GM23338 (cell line): ENCODE data around the gene OR4L1. TPM values are rescaled to one million over a fixed set of nuclear protein-coding genes. Genes with fewer than 3 reads are reported as not detected.

Source experiments
- ATAC-seq: fragments of 200-7000 bp; cut with Tn5 transposase; 3 replicates; pipeline ENCODE4 v1.9.1; 2020
- DNase-seq: peaks from one replicate; pipeline ENCODE4 v3.0.0-alpha.2; 2015; ENCODE audit warnings: low spot score
- H2AFZ ChIP-seq: fragments of 200-600 bp; sonication (generic); 2 replicates; pipeline ENCODE4 v1.8.0; 2016; ENCODE audit warnings: antibody characterized with exemption, mild to moderate bottlenecking, moderate library complexity
- H3F3A ChIP-seq: fragments of 200-600 bp; sonication (generic); replicated peaks from 2 replicates; pipeline ENCODE4 v1.8.0; 2017; ENCODE audit warnings: antibody characterized with exemption, mixed run types, low read depth
- H3K27ac ChIP-seq: fragments of 200-600 bp; sonication (generic); 2 replicates; pipeline ENCODE4 v1.6.1; 2016; ENCODE audit warnings: low read depth
- H3K27me3 ChIP-seq: fragments of 200-600 bp; sonication (generic); 2 replicates; pipeline ENCODE4 v1.8.0; 2016; ENCODE audit warnings: mild to moderate bottlenecking, mixed run types, moderate library complexity; ENCODE audit not compliant: insufficient read depth
- H3K36me3 ChIP-seq: fragments of 200-600 bp; sonication (generic); 2 replicates; pipeline ENCODE4 v1.8.0; 2016; ENCODE audit warnings: mild to moderate bottlenecking; ENCODE audit not compliant: insufficient read depth
- H3K4me1 ChIP-seq: fragments of 200-600 bp; sonication (generic); 2 replicates; pipeline ENCODE4 v1.8.0; 2016; ENCODE audit warnings: mild to moderate bottlenecking, moderate library complexity; ENCODE audit not compliant: insufficient read depth
- H3K4me2 ChIP-seq: fragments of 200-600 bp; sonication (generic); 2 replicates; pipeline ENCODE4 v1.7.1; 2017; ENCODE audit warnings: mixed run types
- H3K4me3 ChIP-seq: fragments of 200-600 bp; sonication (generic); 2 replicates; pipeline ENCODE4 v1.6.1; 2016; ENCODE audit warnings: mixed run types
- H3K79me2 ChIP-seq: fragments of 200-600 bp; sonication (generic); replicated peaks from 2 replicates; pipeline ENCODE4 v1.8.0; 2017; ENCODE audit warnings: mild to moderate bottlenecking; ENCODE audit not compliant: insufficient read depth
- H3K9me2 ChIP-seq: fragments of 200-600 bp; sonication (generic); 2 replicates; pipeline ENCODE4 v1.8.0; 2017; ENCODE audit not compliant: insufficient read depth
- H4K20me1 ChIP-seq: fragments of 200-600 bp; sonication (generic); replicated peaks from 2 replicates; pipeline ENCODE4 v1.8.0; 2017; ENCODE audit warnings: mild to moderate bottlenecking; ENCODE audit not compliant: insufficient read depth
- H3K27ac Mint-ChIP-seq: 2 replicates; pipeline ENCODE4 v1.8.0; 2020; ENCODE audit warnings: inconsistent platforms, mild to moderate bottlenecking, moderate library complexity, mixed read lengths
- H3K27me3 Mint-ChIP-seq: 3 replicates; pipeline ENCODE4 v1.8.0; 2022; ENCODE audit warnings: low read depth, mild to moderate bottlenecking, moderate library complexity, mixed read lengths, inconsistent platforms; ENCODE audit not compliant: insufficient read depth, poor library complexity
- H3K36me3 Mint-ChIP-seq: 3 replicates; pipeline ENCODE4 v1.8.0; 2021; ENCODE audit warnings: low read depth, mild to moderate bottlenecking, inconsistent platforms, moderate library complexity, mixed read lengths
- H3K4me1 Mint-ChIP-seq: 3 replicates; pipeline ENCODE4 v1.8.0; 2020; ENCODE audit warnings: mild to moderate bottlenecking, inconsistent platforms, mixed read lengths
- H3K4me3 Mint-ChIP-seq: 3 replicates; pipeline ENCODE4 v1.8.0; 2021; ENCODE audit warnings: moderate library complexity, mild to moderate bottlenecking, inconsistent platforms, mixed read lengths
- H3K9me3 Mint-ChIP-seq: 3 replicates; pipeline ENCODE4 v1.8.0; 2020; ENCODE audit warnings: moderate library complexity, mild to moderate bottlenecking, inconsistent platforms, mixed read lengths
- CREB1 ChIP-seq: fragments of 250-450 bp; sonication (Bioruptor Pico); IDR thresholded peaks from 2 replicates; pipeline ENCODE4 v1.5.0; 2020; ENCODE audit warnings: low read depth, mild to moderate bottlenecking, moderate library complexity
- CTCF ChIP-seq, 2 experiments: fragments of 200-600 bp in 1 of 2; sonication (generic) in 1 of 2; conservative IDR thresholded peaks; 2 replicates each; pipeline versions ENCODE4 v1.5.1 to v1.6.1; 2016 to 2017; ENCODE audit warnings: antibody characterized with exemption in 2 of 2, low read depth in 2 of 2, mild to moderate bottlenecking in 2 of 2, moderate library complexity in 1 of 2
- ETS1 ChIP-seq: IDR thresholded peaks from 2 replicates; pipeline ENCODE4 v1.6.1; 2016; ENCODE audit warnings: antibody characterized with exemption
- EZH2 ChIP-seq: fragments of 200-600 bp; sonication (generic); IDR thresholded peaks from one replicate; pipeline ENCODE4 v1.8.0; 2017; ENCODE audit warnings: antibody characterized with exemption, mild to moderate bottlenecking, low read depth; ENCODE audit not compliant: unreplicated experiment
- EZH2phosphoT487 ChIP-seq: fragments of 200-600 bp; sonication (generic); IDR thresholded peaks from one replicate; pipeline ENCODE4 v1.8.1; 2018; ENCODE audit warnings: antibody characterized with exemption; ENCODE audit not compliant: unreplicated experiment
- JUNB ChIP-seq: IDR thresholded peaks from one replicate; pipeline ENCODE4 v1.6.1; 2016; ENCODE audit warnings: antibody characterized with exemption; ENCODE audit not compliant: unreplicated experiment
- NANOG ChIP-seq: IDR thresholded peaks from 2 replicates; pipeline ENCODE4 v1.6.1; 2016; ENCODE audit warnings: antibody characterized with exemption, borderline replicate concordance
- POLR2AphosphoS5 ChIP-seq: IDR thresholded peaks from 2 replicates; pipeline ENCODE4 v1.6.1; 2016; ENCODE audit warnings: antibody characterized with exemption, low read depth
- REST ChIP-seq: IDR thresholded peaks from one replicate; pipeline ENCODE4 v1.6.1; 2018; ENCODE audit warnings: antibody characterized with exemption; ENCODE audit not compliant: unreplicated experiment
- STAT1 ChIP-seq: IDR thresholded peaks from one replicate; pipeline ENCODE4 v1.6.1; 2016; ENCODE audit warnings: antibody characterized with exemption; ENCODE audit not compliant: unreplicated experiment
- ZNF331 ChIP-seq: fragments of 250-450 bp; sonication (Bioruptor Pico); IDR thresholded peaks from 2 replicates; pipeline ENCODE4 v1.5.0; 2020; ENCODE audit warnings: low read depth, mild to moderate bottlenecking, moderate library complexity
- ZNF462 ChIP-seq: fragments of 250-450 bp; sonication (Bioruptor Pico); IDR thresholded peaks from 2 replicates; pipeline ENCODE4 v1.5.0; 2020; ENCODE audit warnings: mild to moderate bottlenecking, moderate library complexity
- polyA plus RNA-seq: library from polyadenylated mRNA; unstranded; fragments of >200 nt; fragmentation: Nextera tagmentation; extraction: Ambion mirVana; gene quantifications from 2 replicates; pipeline ENCODE4 v1.2.1, GENCODE V29; 2016
- total RNA-seq: library from RNA; depleted of rRNA; stranded (reverse); fragments of >200 nt; shearing (Covaris generic); gene quantifications from 2 replicates; pipeline ENCODE4 v1.2.3, GENCODE V29; 2014

Gene OR4L1
- total and polyA plus RNA-seq, 2 experiments from 2014 or later = not detected

- TF ChIP-seq ZNF462 (CRISPR knock-in tag) = no peak
- no peak for TF ChIP-seq EZH2phosphoT487
- no peak for TF ChIP-seq ZNF331 (CRISPR knock-in tag)
These were observed 28.8 kb upstream of the OR4L1 start (continued) for GRCh38 chr14:20031058-20031457.

GRCh38 chr14:20035449-20035848 lies 24.4 kb upstream of the OR4L1 start:
- DNase-seq (no peak), ATAC-seq (no peak)
- no peak overlapping the region for H3K4me2 ChIP-seq
- no peaks in the 10 kb centered on the region for H3K9me2 ChIP-seq
- H3K27me3 ChIP-seq = no peaks in the 10 kb centered on the region
- Mint-ChIP-seq H3K27ac (no peak overlapping the region), H3K9me3 (peaks cover 77% of the 10 kb centered on the region), H3K4me3 (no peak overlapping the region), H3K4me1 (no peaks in the 10 kb centered on the region), H3K27me3 (no peaks in the 10 kb centered on the region), H3K36me3 (peaks cover 9% of the 10 kb centered on the region; the same call in 2 of the 3 replicates)
- H3K36me3 ChIP-seq = no peaks in the 10 kb centered on the region; the same call in 1 of the 2 replicates
- H3K27ac ChIP-seq = no peak overlapping the region
- H2AFZ ChIP-seq = no peak overlapping the region
- H3K79me2 ChIP-seq = no peaks in the 10 kb centered on the region
- no peaks in the 10 kb centered on the region for H3F3A ChIP-seq
- no peak overlapping the region for H3K4me3 ChIP-seq
- no peaks in the 10 kb centered on the region for H3K4me1 ChIP-seq
- H4K20me1 ChIP-seq = no peaks in the 10 kb centered on the region
- no peak for TF ChIP-seq POLR2AphosphoS5
- no peak for TF ChIP-seq JUNB
- no peak for TF ChIP-seq STAT1
- no peak for TF ChIP-seq REST
- no peak for TF ChIP-seq CTCF (conservative IDR thresholded peaks at IDR 0.05; ENCODE audit: low read depth in 2 of 2)
- TF ChIP-seq NANOG = no peak
- TF ChIP-seq CREB1 (CRISPR knock-in tag) = no peak
- TF ChIP-seq ETS1 = no peak
- TF ChIP-seq EZH2 = no peak
- TF ChIP-seq ZNF331 (CRISPR knock-in tag) = no peak
